ENCODE data around the gene UBE2L6. TPM values are rescaled to one million over a fixed set of nuclear protein-coding genes. Genes with fewer than 3 reads are reported as not detected.

The UBE2L6 gene
- total RNA-seq, 1 experiment from 2014 or later, result 38.8 TPM

- Mint-ChIP-seq H3K9me3 (no peaks in the 10 kb centered on the region), H3K36me3 (peaks cover 3% of the 10 kb centered on the region; the same call in 1 of the 2 replicates), H3K4me1 (peaks cover 20% of the 10 kb centered on the region), H3K27me3 (ENCODE audit: low read depth) (no peaks in the 10 kb centered on the region; the same call in 1 of the 2 replicates), H3K27ac (no peak overlapping the region), H3K4me3 (no peak overlapping the region)
- ATAC-seq (no peak), DNase-seq (ENCODE audit: low spot score) (no peak)
- CTCF ChIA-PET, result interaction anchor here (0.8 to 1.8 kb wide), 9 partner anchors 16 to 98 kb away, joined by 3 to 12 read pairs (median 5); no protein-coding TSS in a partner anchor
- TF ChIP-seq TEAD4 (CRISPR knock-in tag; IDR thresholded peaks at IDR 0.05), result no peak
- no peak for TF ChIP-seq ZNF317 (CRISPR knock-in tag; IDR thresholded peaks at IDR 0.05; ENCODE audit: borderline replicate concordance, low read depth)
- TF ChIP-seq ZNF425 (CRISPR knock-in tag; conservative IDR thresholded peaks at IDR 0.05), result no peak
- no peak for TF ChIP-seq NR3C1 (CRISPR knock-in tag; conservative IDR thresholded peaks at IDR 0.05; ENCODE audit: low read depth)
- no peak for TF ChIP-seq ERG (CRISPR knock-in tag; IDR thresholded peaks at IDR 0.05)
- TF ChIP-seq SMAD3 (CRISPR knock-in tag; IDR thresholded peaks at IDR 0.05; ENCODE audit: borderline replicate concordance), result no peak
- TF ChIP-seq KAT7 (CRISPR knock-in tag; IDR thresholded peaks at IDR 0.05; ENCODE audit: borderline replicate concordance), result no peak
- no peak for TF ChIP-seq ATF1 (CRISPR knock-in tag; IDR thresholded peaks at IDR 0.05)
- POLR2A ChIA-PET, result interaction anchor here (1.3 to 1.7 kb wide), 2 partner anchors 22 to 33 kb away, joined by 4 to 5 read pairs; partner anchors contain the start of gene UBE2L6
Measured at GRCh38 chr11:57546451-57546850, 21.0 kb downstream of the UBE2L6 start.

GRCh38 chr11:57545883-57546282 lies 21.6 kb downstream of the UBE2L6 start:
- Mint-ChIP-seq H3K4me1 (peaks cover 20% of the 10 kb centered on the region), H3K36me3 (peaks cover 3% of the 10 kb centered on the region; the same call in 1 of the 2 replicates), H3K27ac (no peak overlapping the region), H3K4me3 (no peak overlapping the region), H3K9me3 (no peaks in the 10 kb centered on the region), H3K27me3 (ENCODE audit: low read depth) (no peaks in the 10 kb centered on the region; the same call in 1 of the 2 replicates)
- ChIA-PET POLR2A (no interaction called here), CTCF (interaction anchor here (0.8 to 1.8 kb wide), 5 partner anchors 19 to 200 kb away, joined by 3 to 5 read pairs (median 4); no protein-coding TSS in a partner anchor)
- TF ChIP-seq ZBTB21 (CRISPR knock-in tag; IDR thresholded peaks at IDR 0.05; ENCODE audit: borderline replicate concordance), result no peak
- DNase-seq (ENCODE audit: low spot score) (no peak), ATAC-seq (no peak)

GRCh38 chr11:57544566-57544965 lies 22.9 kb downstream of the UBE2L6 start:
- no peak overlapping the region for H3K4me3 Mint-ChIP-seq
- no peak for DNase-seq (ENCODE audit: low spot score)
- H3K9me3 Mint-ChIP-seq, result no peaks in the 10 kb centered on the region
- TF ChIP-seq ZNF138 (CRISPR knock-in tag; conservative IDR thresholded peaks at IDR 0.05) (no peak), SP1 (CRISPR knock-in tag; conservative IDR thresholded peaks at IDR 0.05) (no peak), USF2 (CRISPR knock-in tag; IDR thresholded peaks at IDR 0.05) (no peak), MLX (CRISPR knock-in tag; IDR thresholded peaks at IDR 0.05) (no peak), ZNF281 (CRISPR knock-in tag; IDR thresholded peaks at IDR 0.05) (no peak), USF1 (CRISPR knock-in tag; IDR thresholded peaks at IDR 0.05) (no peak), FOXJ3 (CRISPR knock-in tag; IDR thresholded peaks at IDR 0.05; ENCODE audit: borderline replicate concordance) (no peak), E2F1 (CRISPR knock-in tag; IDR thresholded peaks at IDR 0.05) (no peak)
- H3K27me3 Mint-ChIP-seq (ENCODE audit: low read depth), result no peaks in the 10 kb centered on the region; the same call in 1 of the 2 replicates
- POLR2A ChIA-PET, result interaction anchor here (1.9 kb wide), 1 partner anchor 23 kb away, joined by 5 read pairs; the partner anchor contains the start of gene UBE2L6
- peaks cover 20% of the 10 kb centered on the region for H3K4me1 Mint-ChIP-seq
- no peaks in the 10 kb centered on the region for H3K36me3 Mint-ChIP-seq
- H3K27ac Mint-ChIP-seq, result no peak overlapping the region
- ATAC-seq, result no peak
- CTCF ChIA-PET, result interaction anchor here (1.1 to 2.7 kb wide), 6 partner anchors 51 to 199 kb away, joined by 4 to 12 read pairs (median 6); no protein-coding TSS in a partner anchor
